Prostate gland (tissue), 2 donors: ENCODE results near the gene SPINK5. TPM values are rescaled to one million over a fixed set of nuclear protein-coding genes. Genes with fewer than 3 reads are reported as not detected.

ENCODE experiments used
- DNase-seq: peaks from one replicate; pipeline ENCODE4 v3.0.0-alpha.2; 2019; ENCODE audit warnings: low spot score
- H3K27ac ChIP-seq, 2 donors: fragments of 200-600 bp; sonication (generic); 2 replicates each; pipeline ENCODE4 v1.5.1; 2017 to 2019
- H3K27me3 ChIP-seq: fragments of 200-600 bp; sonication (generic); replicated peaks from 2 replicates; pipeline ENCODE4 v1.5.1; 2019; ENCODE audit not compliant: insufficient read depth
- H3K36me3 ChIP-seq, 2 donors: fragments of 200-600 bp; sonication (generic); 1 replicate in 1 of 2; 2 replicates in 1 of 2; pipeline versions ENCODE4 v1.5.1 to v1.8.1; 2017 to 2019
- H3K4me1 ChIP-seq: fragments of 200-600 bp; sonication (generic); replicated peaks from 2 replicates; pipeline ENCODE4 v1.5.1; 2019
- H3K4me3 ChIP-seq, 2 donors: fragments of 200-600 bp; sonication (generic); 2 replicates each; pipeline ENCODE4 v1.5.1; 2017 to 2019
- H3K9me3 ChIP-seq: fragments of 200-600 bp; sonication (generic); 2 replicates; pipeline ENCODE4 v1.5.1; 2017
- POLR2A ChIP-seq: fragments of 450-650 bp; IDR thresholded peaks from one replicate; pipeline ENCODE4 v1.6.1; 2016; ENCODE audit warnings: antibody characterized with exemption, mild to moderate bottlenecking
- POLR2AphosphoS5 ChIP-seq: sonication (generic); formaldehyde crosslinking; IDR thresholded peaks from one replicate; pipeline ENCODE4 v1.6.1; 2017; ENCODE audit warnings: antibody characterized with exemption
- WGBS: methylation state at CpG from one replicate; pipeline ENCODE4 v1.1.5; 2018; 5-methylcytosine and 5-hydroxymethylcytosine counted together
- intact Hi-C: fragments of 100-400 bp; cut with DNase I; formaldehyde crosslinking; loops from one replicate; pipeline ENCODE4 v1.14.2; 2022
- total RNA-seq, 2 donors: library from RNA; depleted of rRNA; stranded (reverse); fragments of >200 nt; gene quantifications; one replicate each; pipeline ENCODE4 v1.1.0, GENCODE V29; 2016
- TF ChIP-seq, protein P1 (sequence below), 4 experiments: fragments of 200-600 bp in 2 of 4; fragments of 450-650 bp in 2 of 4; sonication (generic) in 2 of 4; IDR thresholded peaks; 1 replicate in 3 of 4; 2 replicates in 1 of 4; pipeline ENCODE4 v1.5.1; 2016 to 2019; ENCODE audit warnings: antibody characterized with exemption in 4 of 4, mild to moderate bottlenecking in 2 of 4, moderate library complexity in 2 of 4

The SPINK5 gene
- total RNA-seq, 2 donors from 2014 or later = 2.6 to 3.7 TPM

- DNase-seq = peak; percentile 17
- TF ChIP-seq POLR2A (no peak), POLR2AphosphoS5 (peak; percentile 63)
- TF ChIP-seq, protein P1, sequence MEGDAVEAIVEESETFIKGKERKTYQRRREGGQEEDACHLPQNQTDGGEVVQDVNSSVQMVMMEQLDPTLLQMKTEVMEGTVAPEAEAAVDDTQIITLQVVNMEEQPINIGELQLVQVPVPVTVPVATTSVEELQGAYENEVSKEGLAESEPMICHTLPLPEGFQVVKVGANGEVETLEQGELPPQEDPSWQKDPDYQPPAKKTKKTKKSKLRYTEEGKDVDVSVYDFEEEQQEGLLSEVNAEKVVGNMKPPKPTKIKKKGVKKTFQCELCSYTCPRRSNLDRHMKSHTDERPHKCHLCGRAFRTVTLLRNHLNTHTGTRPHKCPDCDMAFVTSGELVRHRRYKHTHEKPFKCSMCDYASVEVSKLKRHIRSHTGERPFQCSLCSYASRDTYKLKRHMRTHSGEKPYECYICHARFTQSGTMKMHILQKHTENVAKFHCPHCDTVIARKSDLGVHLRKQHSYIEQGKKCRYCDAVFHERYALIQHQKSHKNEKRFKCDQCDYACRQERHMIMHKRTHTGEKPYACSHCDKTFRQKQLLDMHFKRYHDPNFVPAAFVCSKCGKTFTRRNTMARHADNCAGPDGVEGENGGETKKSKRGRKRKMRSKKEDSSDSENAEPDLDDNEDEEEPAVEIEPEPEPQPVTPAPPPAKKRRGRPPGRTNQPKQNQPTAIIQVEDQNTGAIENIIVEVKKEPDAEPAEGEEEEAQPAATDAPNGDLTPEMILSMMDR (IDR thresholded peaks at IDR 0.05) = no peak
- WGBS = 83% methylated on average over 2 of the region's 2 CpGs
- Histone ChIP-seq H3K36me3 (no peaks in the 10 kb centered on the region), H3K4me3 (no peak overlapping the region), H3K4me1 (peaks cover 12% of the 10 kb centered on the region), H3K27ac (peak overlapping the region; percentile 38 to 49), H3K27me3 (no peaks in the 10 kb centered on the region), H3K9me3 (no peaks in the 10 kb centered on the region)
- intact Hi-C loops = no loop called here
Measured at GRCh38 chr5:148141645-148142044, 77.9 kb downstream of the SPINK5 start.

DNA sequence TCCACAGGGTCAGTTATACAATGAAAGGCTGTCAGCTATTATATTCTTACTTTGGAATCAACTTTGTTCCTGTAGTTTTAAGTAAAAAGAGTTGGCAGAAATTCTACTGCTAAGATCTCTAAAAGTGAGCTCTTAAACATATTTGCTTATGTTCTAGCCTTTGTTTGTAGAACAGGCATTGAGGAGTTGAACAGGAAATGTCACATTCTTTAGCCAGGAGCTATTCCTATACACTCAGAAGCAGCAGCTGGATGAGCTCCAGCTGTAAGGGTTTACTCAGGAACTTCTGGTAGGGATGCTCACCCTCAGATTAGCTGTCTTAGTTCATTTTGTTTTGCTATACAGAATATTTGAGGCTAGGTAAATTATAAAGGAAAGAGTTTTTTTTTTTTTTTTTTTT, 82.1 kb downstream of the SPINK5 start:
- Histone ChIP-seq H3K27ac (peak overlapping the region; percentile 6 to 46), H3K9me3 (no peaks in the 10 kb centered on the region), H3K27me3 (no peaks in the 10 kb centered on the region), H3K36me3 (no peaks in the 10 kb centered on the region), H3K4me1 (peaks cover 18% of the 10 kb centered on the region), H3K4me3 (no peak overlapping the region)
- intact Hi-C loops = no loop called here
- DNase-seq = peak; percentile 93
- TF ChIP-seq POLR2AphosphoS5 (peak; percentile 89), POLR2A (no peak)
- TF ChIP-seq, protein P1 (IDR thresholded peaks at IDR 0.05) = no peak

DNA sequence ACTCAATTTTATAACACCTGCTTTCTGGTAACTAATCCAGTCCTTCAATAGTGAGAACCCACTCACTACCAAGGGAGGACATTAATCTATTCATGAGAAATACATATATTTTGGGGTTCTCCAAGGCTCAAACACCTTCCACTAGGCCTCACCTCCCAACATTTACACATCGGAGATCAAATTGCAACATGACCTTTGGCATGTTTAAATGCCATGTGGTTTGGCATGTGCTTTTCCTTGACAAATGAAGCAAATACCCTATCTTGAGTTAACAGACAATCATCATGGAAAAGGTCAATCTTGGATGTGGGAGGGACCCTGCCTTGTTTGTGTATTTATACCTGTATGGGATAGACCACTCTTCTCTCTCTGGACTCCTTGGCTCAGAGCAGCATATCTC, 82.7 kb downstream of the SPINK5 start:
- no peak for DNase-seq
- intact Hi-C loops = no loop called here
- Histone ChIP-seq H3K36me3 (no peaks in the 10 kb centered on the region), H3K27ac (peak overlapping the region; percentile 58 to 61), H3K4me1 (peaks cover 13% of the 10 kb centered on the region), H3K4me3 (no peak overlapping the region), H3K27me3 (no peaks in the 10 kb centered on the region), H3K9me3 (no peaks in the 10 kb centered on the region)
- 85% methylated on average over 1 of the region's 1 CpG for WGBS
- TF ChIP-seq POLR2A (no peak), POLR2AphosphoS5 (no peak)
- TF ChIP-seq, protein P1 (IDR thresholded peaks at IDR 0.05) = no peak

- peak; percentile 29 for DNase-seq
Measured at GRCh38 chr5:148147415-148147814, 83.6 kb downstream of the SPINK5 start.

DNA sequence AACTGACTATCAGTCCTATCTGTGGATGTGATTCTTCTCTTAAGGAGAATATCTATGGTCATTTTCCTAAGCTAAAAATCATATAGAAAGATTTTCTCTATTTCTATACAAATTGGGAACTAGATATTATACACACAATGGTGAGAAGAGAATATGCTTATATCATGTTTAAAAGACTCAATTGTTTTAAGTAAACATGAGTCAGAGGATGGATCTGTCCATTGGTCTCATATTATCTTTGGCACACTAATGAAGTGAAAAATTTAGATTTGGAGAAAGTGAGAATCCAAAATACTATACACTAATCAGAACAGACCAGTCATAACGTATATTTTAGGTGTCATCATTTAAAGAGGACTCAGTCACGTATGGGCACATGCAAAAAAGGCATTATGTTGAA, 88.1 kb downstream of the SPINK5 start:
- Histone ChIP-seq H3K36me3 (no peaks in the 10 kb centered on the region), H3K27me3 (no peaks in the 10 kb centered on the region), H3K27ac (no peak overlapping the region), H3K4me1 (peaks cover 3% of the 10 kb centered on the region), H3K9me3 (no peaks in the 10 kb centered on the region), H3K4me3 (no peak overlapping the region)
- TF ChIP-seq, protein P1 (IDR thresholded peaks at IDR 0.05) = no peak
- TF ChIP-seq POLR2AphosphoS5 = no peak
- TF ChIP-seq POLR2A = no peak
- WGBS = 92% methylated on average over 2 of the region's 2 CpGs
- intact Hi-C loops = no loop called here
- DNase-seq = no peak

More at GRCh38 chr5:148147415-148147814, 83.6 kb downstream of the SPINK5 start:
- H3K4me3 ChIP-seq = no peak overlapping the region
- H3K27ac ChIP-seq = peak overlapping the region; percentile 58 to 61
- TF ChIP-seq, protein P1 (IDR thresholded peaks at IDR 0.05) = no peak
- peak; percentile 39 for TF ChIP-seq POLR2AphosphoS5
- H3K36me3 ChIP-seq = no peaks in the 10 kb centered on the region
- peaks cover 11% of the 10 kb centered on the region for H3K4me1 ChIP-seq
- H3K9me3 ChIP-seq = no peaks in the 10 kb centered on the region
- intact Hi-C loops = no loop called here
- no peaks in the 10 kb centered on the region for H3K27me3 ChIP-seq
- WGBS = 56% methylated on average over 4 of the region's 4 CpGs
